Ishikawa (cell line): ENCODE measurements around the gene SMYD3.

Source experiments
- EGR1 ChIP-seq: IDR thresholded peaks from 2 replicates; pipeline ENCODE4 v1.6.1; 2012
- EP300 ChIP-seq: IDR thresholded peaks from 2 replicates; pipeline ENCODE4 v1.6.1; 2012; ENCODE audit warnings: borderline replicate concordance
- MAX ChIP-seq: IDR thresholded peaks from 2 replicates; pipeline ENCODE4 v1.6.1; 2012
- RAD21 ChIP-seq: IDR thresholded peaks from 2 replicates; pipeline ENCODE4 v1.6.1; 2012; ENCODE audit warnings: low read depth
- REST ChIP-seq: IDR thresholded peaks from 2 replicates; pipeline ENCODE4 v1.6.1; 2012; ENCODE audit warnings: low read depth, mild to moderate bottlenecking
- TAF1 ChIP-seq: IDR thresholded peaks from 2 replicates; pipeline ENCODE4 v1.6.1; 2012; ENCODE audit warnings: low read depth, mild to moderate bottlenecking
- TEAD4 ChIP-seq: IDR thresholded peaks from 2 replicates; pipeline ENCODE4 v1.6.1; 2012
- YY1 ChIP-seq: IDR thresholded peaks from 2 replicates; pipeline ENCODE4 v1.6.1; 2012; ENCODE audit warnings: low read depth
- ZBTB7A ChIP-seq: IDR thresholded peaks from 2 replicates; pipeline ENCODE4 v1.6.1; 2012; ENCODE audit warnings: low read depth

GRCh38 chr1:246216906-246217305 is 290.2 kb downstream of the SMYD3 start:
- no peak for TF ChIP-seq ZBTB7A
- TF ChIP-seq EP300, result no peak
- TF ChIP-seq REST, result no peak
- TF ChIP-seq TEAD4, result no peak
- TF ChIP-seq MAX, result no peak
- TF ChIP-seq EGR1, result no peak
- no peak for TF ChIP-seq RAD21
- no peak for TF ChIP-seq YY1
- TF ChIP-seq TAF1, result no peak
